Fibroblast of skin of left quadriceps (primary cell): ENCODE data around the gene CCNL1.
"Not testable (repeated sequence)": the region's sequence is repeated elsewhere in the genome, so short reads cannot be mapped to it uniquely, and the experiment has no call there.

Experiments
- DNase-seq, 2 experiments: peaks; one replicate each; pipeline ENCODE4 v3.0.0-alpha.2; 2013; ENCODE audit warnings: low read depth in 2 of 2

CCNL1 gene

GRCh38 chr3:157104521-157104920 lies 55.4 kb downstream of the CCNL1 start:
- DNase-seq, result no peak

GRCh38 chr3:157103860-157104259 lies 56.1 kb downstream of the CCNL1 start:
- DNase-seq, result no peak

GRCh38 chr3:157103280-157103679 lies 56.7 kb downstream of the CCNL1 start:
- DNase-seq, result no peak

- not testable (repeated sequence) for DNase-seq
Observed at GRCh38 chr3:157102595-157102994, 57.4 kb downstream of the CCNL1 start.

GRCh38 chr3:157102098-157102497 lies 57.8 kb downstream of the CCNL1 start:
- DNase-seq, result no peak

- no peak for DNase-seq
Observed at GRCh38 chr3:157101486-157101885, 58.5 kb downstream of the CCNL1 start.

GRCh38 chr3:157100608-157101396 lies 59.1 kb downstream of the CCNL1 start:
- no peak for DNase-seq

GRCh38 chr3:157100096-157100477 lies 59.9 kb downstream of the CCNL1 start:
- DNase-seq, result no peak

- no peak for DNase-seq
Observed at GRCh38 chr3:157099326-157100095, 60.4 kb downstream of the CCNL1 start.

- DNase-seq, result no peak
Observed at GRCh38 chr3:157098823-157099185, 61.1 kb downstream of the CCNL1 start.

GRCh38 chr3:157098121-157098822 lies 61.7 kb downstream of the CCNL1 start:
- no peak for DNase-seq
